Transverse colon (tissue), 3 donors: ENCODE results near the gene ZBTB34.

Experiments used
- EP300 ChIP-seq: sonication (generic); formaldehyde crosslinking; IDR thresholded peaks from one replicate; pipeline ENCODE4 v1.6.1; 2017; ENCODE audit warnings: antibody characterized with exemption, low read depth
- POLR2A ChIP-seq: fragments of 450-650 bp; IDR thresholded peaks from one replicate; pipeline ENCODE4 v1.6.1; 2016; ENCODE audit warnings: antibody characterized with exemption, mild to moderate bottlenecking, moderate library complexity
- TF ChIP-seq, protein P1 (sequence below), 5 experiments: fragments of 200-600 bp in 3 of 5; fragments of 450-650 bp in 2 of 5; sonication (generic) in 3 of 5; IDR thresholded peaks; 1 replicate in 2 of 5; 2 replicates in 3 of 5; pipeline ENCODE4 v1.5.1; 2016 to 2017; ENCODE audit warnings: antibody characterized with exemption in 5 of 5, inconsistent platforms in 3 of 5, mild to moderate bottlenecking in 2 of 5, moderate library complexity in 1 of 5

GRCh38 chr9:126833710-126834345 is 26.6 kb upstream of the ZBTB34 start:
- TF ChIP-seq POLR2A = no peak
- TF ChIP-seq, protein P1, sequence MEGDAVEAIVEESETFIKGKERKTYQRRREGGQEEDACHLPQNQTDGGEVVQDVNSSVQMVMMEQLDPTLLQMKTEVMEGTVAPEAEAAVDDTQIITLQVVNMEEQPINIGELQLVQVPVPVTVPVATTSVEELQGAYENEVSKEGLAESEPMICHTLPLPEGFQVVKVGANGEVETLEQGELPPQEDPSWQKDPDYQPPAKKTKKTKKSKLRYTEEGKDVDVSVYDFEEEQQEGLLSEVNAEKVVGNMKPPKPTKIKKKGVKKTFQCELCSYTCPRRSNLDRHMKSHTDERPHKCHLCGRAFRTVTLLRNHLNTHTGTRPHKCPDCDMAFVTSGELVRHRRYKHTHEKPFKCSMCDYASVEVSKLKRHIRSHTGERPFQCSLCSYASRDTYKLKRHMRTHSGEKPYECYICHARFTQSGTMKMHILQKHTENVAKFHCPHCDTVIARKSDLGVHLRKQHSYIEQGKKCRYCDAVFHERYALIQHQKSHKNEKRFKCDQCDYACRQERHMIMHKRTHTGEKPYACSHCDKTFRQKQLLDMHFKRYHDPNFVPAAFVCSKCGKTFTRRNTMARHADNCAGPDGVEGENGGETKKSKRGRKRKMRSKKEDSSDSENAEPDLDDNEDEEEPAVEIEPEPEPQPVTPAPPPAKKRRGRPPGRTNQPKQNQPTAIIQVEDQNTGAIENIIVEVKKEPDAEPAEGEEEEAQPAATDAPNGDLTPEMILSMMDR (IDR thresholded peaks at IDR 0.05) = no peak
- TF ChIP-seq EP300 = no peak
